Measurements from ENCODE around the gene YJU2. TPM values are rescaled to one million over a fixed set of nuclear protein-coding genes. Genes with fewer than 3 reads are reported as not detected.

YJU2 gene
- total RNA-seq, 1 donor from 2014 or later = 14.3 TPM

DNA sequence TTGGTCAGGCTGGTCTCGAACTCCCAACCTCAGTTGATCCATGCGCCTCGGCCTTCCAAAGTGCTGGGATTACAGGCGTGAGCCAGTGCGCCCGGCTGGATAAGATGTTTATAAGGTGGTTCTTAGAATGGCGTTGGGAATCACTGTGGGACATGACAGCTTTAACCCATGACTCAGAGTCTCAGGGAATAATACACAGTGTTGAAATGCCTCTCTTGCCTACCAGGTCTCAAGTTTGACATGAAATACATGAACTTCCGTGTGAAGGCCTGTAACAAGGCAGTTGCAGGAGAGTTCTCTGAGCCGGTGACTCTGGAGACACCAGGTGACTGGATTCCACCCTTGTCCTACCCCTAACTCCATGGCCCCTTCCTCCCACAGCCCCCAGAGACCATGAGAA, 70.1 kb downstream of the YJU2 start:
- TF ChIP-seq, protein P1, sequence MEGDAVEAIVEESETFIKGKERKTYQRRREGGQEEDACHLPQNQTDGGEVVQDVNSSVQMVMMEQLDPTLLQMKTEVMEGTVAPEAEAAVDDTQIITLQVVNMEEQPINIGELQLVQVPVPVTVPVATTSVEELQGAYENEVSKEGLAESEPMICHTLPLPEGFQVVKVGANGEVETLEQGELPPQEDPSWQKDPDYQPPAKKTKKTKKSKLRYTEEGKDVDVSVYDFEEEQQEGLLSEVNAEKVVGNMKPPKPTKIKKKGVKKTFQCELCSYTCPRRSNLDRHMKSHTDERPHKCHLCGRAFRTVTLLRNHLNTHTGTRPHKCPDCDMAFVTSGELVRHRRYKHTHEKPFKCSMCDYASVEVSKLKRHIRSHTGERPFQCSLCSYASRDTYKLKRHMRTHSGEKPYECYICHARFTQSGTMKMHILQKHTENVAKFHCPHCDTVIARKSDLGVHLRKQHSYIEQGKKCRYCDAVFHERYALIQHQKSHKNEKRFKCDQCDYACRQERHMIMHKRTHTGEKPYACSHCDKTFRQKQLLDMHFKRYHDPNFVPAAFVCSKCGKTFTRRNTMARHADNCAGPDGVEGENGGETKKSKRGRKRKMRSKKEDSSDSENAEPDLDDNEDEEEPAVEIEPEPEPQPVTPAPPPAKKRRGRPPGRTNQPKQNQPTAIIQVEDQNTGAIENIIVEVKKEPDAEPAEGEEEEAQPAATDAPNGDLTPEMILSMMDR (conservative IDR thresholded peaks at IDR 0.05) = no peak
- no peak for DNase-seq (ENCODE audit: extremely low spot score, unreplicated experiment)
- Mint-ChIP-seq H3K4me3 (no peak overlapping the region), H3K36me3 (peaks cover 16% of the 10 kb centered on the region), H3K27ac (no peak overlapping the region), H3K27me3 (no peaks in the 10 kb centered on the region), H3K4me1 (ENCODE audit: unreplicated experiment) (no peaks in the 10 kb centered on the region), H3K9me3 (peaks cover 8% of the 10 kb centered on the region)

DNA sequence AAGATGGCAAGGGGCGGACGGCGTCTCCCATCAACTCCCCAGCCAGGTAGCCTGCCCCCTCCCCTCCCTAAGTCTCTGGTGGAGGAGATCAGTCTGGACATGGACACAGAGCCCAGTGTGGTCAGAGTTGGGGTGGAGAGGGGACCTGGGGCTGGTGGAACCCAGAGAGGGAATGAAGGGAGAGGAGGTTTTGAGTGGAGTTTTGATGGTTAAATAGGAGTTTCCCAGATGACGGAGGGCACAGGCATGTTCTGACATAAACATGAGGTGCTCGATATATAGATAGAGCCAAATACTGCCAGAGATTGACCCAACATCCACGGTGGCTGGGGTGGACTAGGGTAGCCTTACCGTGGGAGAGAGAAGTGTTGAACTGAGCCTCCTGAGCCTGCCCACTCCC, 71.6 kb downstream of the YJU2 start:
- Mint-ChIP-seq H3K4me1 (ENCODE audit: unreplicated experiment) (no peaks in the 10 kb centered on the region), H3K27ac (no peak overlapping the region), H3K4me3 (no peak overlapping the region), H3K9me3 (peaks cover 8% of the 10 kb centered on the region), H3K36me3 (peaks cover 16% of the 10 kb centered on the region), H3K27me3 (no peaks in the 10 kb centered on the region)
- TF ChIP-seq, protein P1 (conservative IDR thresholded peaks at IDR 0.05) = no peak
- DNase-seq (ENCODE audit: extremely low spot score, unreplicated experiment) = no peak

Other genes starting within 250 kb of the YJU2 start
- gene PIAS4, start 239.3 kb upstream of the YJU2 start, total RNA-seq (ENCODE audit: low replicate concordance) = 39.8 and 42.3 TPM in 2 replicates
- gene ZBTB7A, start 180.2 kb upstream of the YJU2 start, total RNA-seq (ENCODE audit: low replicate concordance) = 21.0 and 31.0 TPM in 2 replicates
- 144 TPM in 2 replicates for gene MAP2K2, start 123.0 kb upstream of the YJU2 start, total RNA-seq (ENCODE audit: low replicate concordance)
- gene CREB3L3, start 93.4 kb upstream of the YJU2 start, total RNA-seq (ENCODE audit: low replicate concordance) = 3.7 and 13.3 TPM in 2 replicates
- 26.7 and 29.2 TPM in 2 replicates for gene SIRT6, start 64.5 kb upstream of the YJU2 start, total RNA-seq (ENCODE audit: low replicate concordance)
- 0.48 and 1.1 TPM in 2 replicates for gene ANKRD24, start 64.4 kb upstream of the YJU2 start, total RNA-seq (ENCODE audit: low replicate concordance)
- 0.31 and 0.43 TPM in 2 replicates for gene EBI3, start 17.6 kb upstream of the YJU2 start, total RNA-seq (ENCODE audit: low replicate concordance)
- 4.9 and 6.1 TPM in 2 replicates for gene SHD, start 32.2 kb downstream of the YJU2 start, total RNA-seq (ENCODE audit: low replicate concordance)
- not detected in 2 replicates for gene TMIGD2, start 55.3 kb downstream of the YJU2 start, total RNA-seq (ENCODE audit: low replicate concordance)
- 4.8 and 26.3 TPM in 2 replicates for gene FSD1, start 57.5 kb downstream of the YJU2 start, total RNA-seq (ENCODE audit: low replicate concordance)
- gene STAP2, start 91.7 kb downstream of the YJU2 start, total RNA-seq (ENCODE audit: low replicate concordance) = 42.5 and 96.9 TPM in 2 replicates
- gene MPND, start 96.5 kb downstream of the YJU2 start, total RNA-seq (ENCODE audit: low replicate concordance) = 43.5 and 43.6 TPM in 2 replicates
- 74.4 and 87.2 TPM in 2 replicates for gene SH3GL1, start 153.5 kb downstream of the YJU2 start, total RNA-seq (ENCODE audit: low replicate concordance)
- gene CHAF1A, start 155.6 kb downstream of the YJU2 start, total RNA-seq (ENCODE audit: low replicate concordance) = 25.7 and 46.3 TPM in 2 replicates
- 60.8 and 81.5 TPM in 2 replicates for gene UBXN6, start 210.7 kb downstream of the YJU2 start, total RNA-seq (ENCODE audit: low replicate concordance)
- gene HDGFL2, start 225.2 kb downstream of the YJU2 start, total RNA-seq (ENCODE audit: low replicate concordance) = 45.0 and 77.9 TPM in 2 replicates

Measured in type B pancreatic cell (in vitro differentiated cells).